Astrocyte (in vitro differentiated cells and primary cell): ENCODE measurements around the gene SPANXN5.

Experiments used
- CTCF ChIP-seq: IDR thresholded peaks from 2 replicates; pipeline ENCODE4 v1.5.1; 2011; ENCODE audit warnings: low read depth, mild to moderate bottlenecking, inconsistent platforms, low read length, moderate library complexity; ENCODE audit not compliant: insufficient read depth
- EZH2 ChIP-seq: IDR thresholded peaks from 2 replicates; pipeline ENCODE4 v1.6.1; 2012; ENCODE audit warnings: mild to moderate bottlenecking, low read length, inconsistent platforms; ENCODE audit not compliant: insufficient read depth

DNA sequence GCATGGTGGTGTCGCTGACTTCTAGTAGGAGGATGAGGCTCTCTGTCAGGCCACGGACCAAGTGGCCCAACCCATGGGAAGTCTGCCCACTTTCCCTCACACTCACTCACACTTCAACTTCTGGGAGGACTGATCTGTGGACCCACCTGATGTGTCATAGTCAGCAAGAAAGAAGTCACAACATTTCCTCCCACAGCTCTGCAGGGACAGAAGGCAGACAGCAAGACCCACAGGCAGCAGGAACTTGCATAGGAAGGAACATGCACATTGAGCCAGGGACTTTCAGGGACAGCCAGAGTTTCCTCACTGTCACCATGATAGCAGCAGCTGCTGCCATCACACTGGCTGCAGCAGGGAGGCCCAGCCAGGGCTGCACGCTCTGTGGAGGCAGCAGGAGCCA is 33.3 kb upstream of the SPANXN5 start:
- TF ChIP-seq CTCF, result no peak
- TF ChIP-seq EZH2, result no peak
